ENCODE measurements around the gene DUSP10. TPM values are rescaled to one million over a fixed set of nuclear protein-coding genes. Genes with fewer than 3 reads are reported as not detected.
A peak's percentile ranks its signal among the peaks of the same experiment; 100 is the strongest.

The DUSP10 gene
- total and polyA plus RNA-seq, 2 experiments from 2014 or later: 13.8 to 25.4 TPM

DNA sequence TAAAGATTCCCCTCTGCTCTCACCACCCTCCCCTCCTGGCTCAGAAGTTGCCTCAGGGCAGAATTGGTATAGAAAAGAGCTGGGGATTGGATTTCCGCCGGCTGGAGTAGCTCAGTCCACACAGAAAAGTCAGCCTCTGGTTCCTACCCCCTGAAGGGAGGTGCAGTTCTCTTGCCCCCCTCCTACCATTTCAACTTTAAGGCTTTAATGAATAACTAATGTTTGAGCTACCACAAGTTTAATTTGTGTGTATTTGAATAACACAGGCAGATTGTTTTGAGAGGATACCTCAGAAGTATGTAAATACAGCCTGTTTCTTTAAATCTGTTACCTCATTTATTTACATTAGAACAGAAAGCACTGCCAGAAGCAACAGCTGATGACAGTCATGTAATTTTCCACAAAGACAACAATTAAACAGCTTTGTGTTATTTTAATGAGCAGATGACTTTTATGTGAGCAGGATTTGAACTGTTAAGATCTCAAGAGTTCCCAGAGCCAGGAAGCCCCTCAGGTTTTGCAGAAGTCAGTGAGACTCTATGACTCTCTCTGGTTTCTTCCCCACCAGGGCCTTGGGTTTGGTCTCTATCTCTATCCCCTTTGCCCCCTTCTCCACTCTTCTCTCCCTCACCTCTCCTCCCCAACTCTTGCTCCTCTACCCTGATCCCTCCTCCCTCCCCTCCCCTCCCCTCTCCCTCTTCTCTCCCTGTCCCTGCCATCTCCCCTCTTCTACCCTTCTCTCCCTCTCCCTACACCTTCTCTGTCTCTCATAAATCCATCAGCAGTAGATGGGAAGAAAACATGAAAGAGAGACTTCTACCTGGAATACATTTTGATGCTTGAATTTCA is 26.3 kb downstream of the DUSP10 start:
- no peak for DNase-seq (ENCODE audit: low read depth in 1 of 2, low spot score in 1 of 2)
- Histone ChIP-seq H3K27ac (no peak overlapping the region), H3K4me1 (ENCODE audit: low read depth) (peaks cover 40% of the 10 kb centered on the region), H3K9me3 (ENCODE audit: low read depth) (no peaks in the 10 kb centered on the region), H3K27me3 (no peaks in the 10 kb centered on the region), H3K4me3 (no peak overlapping the region), H3K36me3 (no peaks in the 10 kb centered on the region)
- TF ChIP-seq, protein P1, sequence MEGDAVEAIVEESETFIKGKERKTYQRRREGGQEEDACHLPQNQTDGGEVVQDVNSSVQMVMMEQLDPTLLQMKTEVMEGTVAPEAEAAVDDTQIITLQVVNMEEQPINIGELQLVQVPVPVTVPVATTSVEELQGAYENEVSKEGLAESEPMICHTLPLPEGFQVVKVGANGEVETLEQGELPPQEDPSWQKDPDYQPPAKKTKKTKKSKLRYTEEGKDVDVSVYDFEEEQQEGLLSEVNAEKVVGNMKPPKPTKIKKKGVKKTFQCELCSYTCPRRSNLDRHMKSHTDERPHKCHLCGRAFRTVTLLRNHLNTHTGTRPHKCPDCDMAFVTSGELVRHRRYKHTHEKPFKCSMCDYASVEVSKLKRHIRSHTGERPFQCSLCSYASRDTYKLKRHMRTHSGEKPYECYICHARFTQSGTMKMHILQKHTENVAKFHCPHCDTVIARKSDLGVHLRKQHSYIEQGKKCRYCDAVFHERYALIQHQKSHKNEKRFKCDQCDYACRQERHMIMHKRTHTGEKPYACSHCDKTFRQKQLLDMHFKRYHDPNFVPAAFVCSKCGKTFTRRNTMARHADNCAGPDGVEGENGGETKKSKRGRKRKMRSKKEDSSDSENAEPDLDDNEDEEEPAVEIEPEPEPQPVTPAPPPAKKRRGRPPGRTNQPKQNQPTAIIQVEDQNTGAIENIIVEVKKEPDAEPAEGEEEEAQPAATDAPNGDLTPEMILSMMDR (IDR thresholded peaks at IDR 0.05; ENCODE audit: low read depth, low read length): no peak

- no peaks in the 10 kb centered on the region for H3K9me3 ChIP-seq (ENCODE audit: low read depth)
- H3K27ac ChIP-seq: no peak overlapping the region
- peaks cover 40% of the 10 kb centered on the region for H3K4me1 ChIP-seq (ENCODE audit: low read depth)
- TF ChIP-seq, protein P1 (IDR thresholded peaks at IDR 0.05; ENCODE audit: low read depth, low read length): no peak
- DNase-seq (ENCODE audit: low read depth in 1 of 2, low spot score in 1 of 2): no peak
- H3K36me3 ChIP-seq: no peaks in the 10 kb centered on the region
- H3K4me3 ChIP-seq: no peak overlapping the region
- H3K27me3 ChIP-seq: no peaks in the 10 kb centered on the region
Observed at GRCh38 chr1:221714227-221715152, 27.4 kb downstream of the DUSP10 start.

- no peaks in the 10 kb centered on the region for H3K27me3 ChIP-seq
- H3K4me3 ChIP-seq: no peak overlapping the region
- H3K36me3 ChIP-seq: no peaks in the 10 kb centered on the region
- H3K27ac ChIP-seq: no peak overlapping the region
- no peaks in the 10 kb centered on the region for H3K9me3 ChIP-seq (ENCODE audit: low read depth)
- no peak for DNase-seq (ENCODE audit: low read depth in 1 of 2, low spot score in 1 of 2)
- peaks cover 45% of the 10 kb centered on the region for H3K4me1 ChIP-seq (ENCODE audit: low read depth)
- TF ChIP-seq, protein P1 (IDR thresholded peaks at IDR 0.05; ENCODE audit: low read depth, low read length): no peak
Observed at GRCh38 chr1:221712776-221713431, 29.0 kb downstream of the DUSP10 start.

- peak in 1 of 2 donors; percentile 60 for DNase-seq (ENCODE audit: low read depth in 1 of 2, low spot score in 1 of 2)
- no peak overlapping the region for H3K27ac ChIP-seq
Observed at GRCh38 chr1:221712198-221712684, 29.6 kb downstream of the DUSP10 start.

More at GRCh38 chr1:221712198-221712684, 29.6 kb downstream of the DUSP10 start:
- Histone ChIP-seq H3K36me3 (no peaks in the 10 kb centered on the region), H3K27me3 (no peaks in the 10 kb centered on the region), H3K4me1 (ENCODE audit: low read depth) (peaks cover 41% of the 10 kb centered on the region), H3K9me3 (ENCODE audit: low read depth) (no peaks in the 10 kb centered on the region), H3K4me3 (no peak overlapping the region)
- TF ChIP-seq, protein P1 (IDR thresholded peaks at IDR 0.05; ENCODE audit: low read depth, low read length): no peak
